Esophagus muscularis mucosa (tissue), 3 donors: ENCODE measurements around the gene ADGRG1.

Experiments used
- CTCF ChIP-seq, 3 experiments: fragments of 200-600 bp in 2 of 3; fragments of 450-650 bp in 1 of 3; sonication (generic) in 2 of 3; IDR thresholded peaks; one replicate each; pipeline ENCODE4 v1.5.1; 2017 to 2019; ENCODE audit warnings: antibody characterized with exemption in 3 of 3, mild to moderate bottlenecking in 2 of 3, moderate library complexity in 1 of 3
- POLR2A ChIP-seq: fragments of 450-650 bp; IDR thresholded peaks from one replicate; pipeline ENCODE4 v1.6.1; 2017; ENCODE audit warnings: antibody characterized with exemption, moderate library complexity, mild to moderate bottlenecking, low read depth

GRCh38 chr16:57686577-57686976 is 58.1 kb downstream of the ADGRG1 start:
- TF ChIP-seq CTCF (IDR thresholded peaks at IDR 0.05) (no peak), POLR2A (no peak)
